HG03378 (cell line): ENCODE results near the gene PPP1R16B.
"Not testable (repeated sequence)": the region's sequence is repeated elsewhere in the genome, so short reads cannot be mapped to it uniquely, and the experiment has no call there.

Source experiments
- ATAC-seq: cut with Tn5 transposase; IDR thresholded peaks from one replicate; pipeline ENCODE4 v1.9.1; 2021; ENCODE audit warnings: mild to moderate bottlenecking, moderate library complexity; ENCODE audit not compliant: unreplicated experiment

PPP1R16B gene

DNA sequence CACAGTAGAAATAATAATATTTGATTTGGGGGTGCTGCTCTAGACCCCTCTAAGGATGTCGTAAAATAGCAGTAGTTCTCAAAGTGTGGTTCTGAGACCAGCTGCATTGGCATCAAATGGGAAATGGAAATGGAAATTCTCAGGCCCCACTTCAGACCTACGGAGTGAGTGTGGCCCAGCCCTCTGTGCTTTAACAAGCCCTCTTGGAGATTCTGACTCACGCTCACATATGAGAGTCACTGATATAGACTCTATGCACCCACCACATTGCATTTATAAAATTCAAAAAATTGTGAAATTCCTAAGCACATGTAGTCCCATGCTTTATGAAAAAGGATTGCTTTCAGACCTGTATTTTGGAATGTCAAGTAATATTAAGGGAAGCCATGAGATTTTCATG is 14.2 kb upstream of the PPP1R16B start:
- ATAC-seq, result no peak

DNA sequence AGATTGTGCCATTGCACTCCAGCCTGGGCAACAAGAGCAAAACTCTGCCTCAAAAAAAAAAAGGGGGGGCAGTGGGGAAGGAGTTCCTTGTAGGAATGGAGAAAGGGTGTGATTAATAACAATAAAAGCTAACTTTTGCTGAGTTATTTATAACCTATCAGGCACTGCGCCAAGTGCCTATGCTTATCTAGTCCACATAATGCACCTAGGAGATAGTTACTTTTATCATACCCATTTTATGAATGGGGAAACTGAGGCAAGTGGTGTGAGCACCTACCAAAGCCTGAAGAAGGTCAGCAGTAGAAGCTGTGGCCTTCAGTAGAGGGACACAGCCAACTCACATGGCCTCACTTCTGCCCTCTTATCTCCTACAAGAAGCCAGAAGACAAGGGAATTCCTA is 13.6 kb upstream of the PPP1R16B start:
- no peak for ATAC-seq

DNA sequence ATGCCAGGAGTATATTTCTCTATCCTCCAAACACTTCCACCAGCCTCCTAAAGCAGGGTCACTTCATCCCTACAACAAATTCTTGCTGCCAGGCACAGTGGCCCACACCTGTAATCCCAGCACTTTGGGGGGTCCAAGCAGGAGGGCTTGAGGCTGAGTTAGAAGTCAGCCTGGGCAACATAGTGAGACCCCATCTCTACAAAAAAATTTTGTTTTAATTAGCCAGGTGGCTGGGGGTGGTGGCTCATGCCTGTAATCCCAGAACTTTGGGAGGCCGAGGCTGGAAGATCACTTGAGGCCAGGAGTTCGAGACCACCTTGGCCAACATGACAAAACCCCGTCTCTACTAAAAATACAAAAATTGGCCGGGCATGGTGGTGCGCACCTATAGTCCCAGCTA is 11.4 kb upstream of the PPP1R16B start:
- not testable (repeated sequence) for ATAC-seq

DNA sequence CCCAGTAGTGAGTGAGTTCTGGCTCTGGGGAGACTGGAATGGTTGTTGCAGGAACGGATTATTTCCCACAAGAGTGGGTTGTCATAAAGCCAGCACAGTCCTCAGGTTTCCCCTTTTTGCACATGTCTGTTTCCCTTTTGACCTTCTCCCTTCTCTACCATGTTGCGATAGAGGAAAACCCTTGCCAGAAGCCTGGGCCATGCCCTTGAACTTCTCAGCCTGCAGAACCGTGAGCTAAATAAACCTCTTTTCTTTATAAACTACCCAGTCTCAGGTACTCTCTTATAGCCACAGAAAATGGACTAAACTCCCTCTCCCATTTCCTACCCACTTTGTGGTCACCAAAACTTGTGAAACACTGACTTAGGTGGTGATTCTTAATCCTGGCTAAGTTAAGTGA is 7.2 kb upstream of the PPP1R16B start:
- no peak for ATAC-seq

DNA sequence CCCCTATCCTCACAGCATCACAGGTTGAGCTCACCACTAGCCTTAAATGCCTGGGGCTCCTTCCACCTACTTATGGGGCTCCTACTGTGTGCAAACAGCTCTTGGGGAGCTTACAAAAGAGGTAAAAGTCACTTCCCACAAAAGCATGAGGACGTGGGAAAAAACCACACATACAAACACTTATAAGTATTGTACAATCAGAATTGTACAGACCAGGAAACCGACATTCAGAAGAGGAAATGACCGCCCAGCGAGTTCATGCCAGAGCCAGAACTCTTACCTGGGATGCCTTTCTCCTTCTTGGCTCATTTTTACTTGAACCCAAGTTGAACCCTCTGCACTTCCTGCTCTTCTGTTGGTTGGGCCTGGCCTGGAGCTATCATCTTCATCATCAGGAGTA is 6.3 kb upstream of the PPP1R16B start:
- ATAC-seq, result no peak

DNA sequence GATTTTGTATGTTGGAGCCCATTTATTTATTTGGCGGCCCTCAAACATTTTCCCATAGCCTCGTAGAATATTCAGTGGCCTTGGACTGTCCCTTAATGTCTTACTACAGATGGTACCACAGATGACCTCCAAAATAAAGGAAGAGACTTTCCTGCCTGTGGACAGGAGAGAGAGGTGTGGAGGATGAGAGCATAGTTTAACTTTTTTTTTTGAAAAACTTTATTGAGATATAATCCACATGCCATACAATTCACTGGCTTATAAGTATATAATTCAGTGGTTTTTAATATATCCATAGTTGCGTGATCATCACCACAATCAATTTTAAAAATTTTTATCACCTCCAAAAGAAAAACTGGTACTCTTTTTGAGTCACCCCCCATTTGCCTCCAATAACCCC is 4.6 kb upstream of the PPP1R16B start:
- no peak for ATAC-seq

DNA sequence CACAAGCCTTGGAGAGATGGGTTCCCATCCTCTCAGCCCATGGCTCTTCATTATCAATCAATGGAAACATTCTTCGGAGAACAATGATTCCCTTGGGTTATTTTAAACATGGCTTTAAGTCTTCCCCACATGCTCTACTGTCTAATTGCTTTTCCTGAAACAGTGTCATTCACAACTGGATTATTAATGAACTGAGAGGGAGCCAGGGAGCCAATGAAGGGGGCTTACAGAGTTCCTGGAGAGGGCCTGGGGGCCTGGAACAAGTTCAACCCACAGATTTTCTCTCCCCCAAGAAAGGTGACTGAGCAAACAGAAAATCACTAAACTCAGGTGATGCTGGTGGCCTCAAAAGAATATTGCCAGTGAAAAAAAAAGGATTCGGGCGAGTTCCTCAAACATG is 1.3 kb upstream of the PPP1R16B start:
- no peak for ATAC-seq

DNA sequence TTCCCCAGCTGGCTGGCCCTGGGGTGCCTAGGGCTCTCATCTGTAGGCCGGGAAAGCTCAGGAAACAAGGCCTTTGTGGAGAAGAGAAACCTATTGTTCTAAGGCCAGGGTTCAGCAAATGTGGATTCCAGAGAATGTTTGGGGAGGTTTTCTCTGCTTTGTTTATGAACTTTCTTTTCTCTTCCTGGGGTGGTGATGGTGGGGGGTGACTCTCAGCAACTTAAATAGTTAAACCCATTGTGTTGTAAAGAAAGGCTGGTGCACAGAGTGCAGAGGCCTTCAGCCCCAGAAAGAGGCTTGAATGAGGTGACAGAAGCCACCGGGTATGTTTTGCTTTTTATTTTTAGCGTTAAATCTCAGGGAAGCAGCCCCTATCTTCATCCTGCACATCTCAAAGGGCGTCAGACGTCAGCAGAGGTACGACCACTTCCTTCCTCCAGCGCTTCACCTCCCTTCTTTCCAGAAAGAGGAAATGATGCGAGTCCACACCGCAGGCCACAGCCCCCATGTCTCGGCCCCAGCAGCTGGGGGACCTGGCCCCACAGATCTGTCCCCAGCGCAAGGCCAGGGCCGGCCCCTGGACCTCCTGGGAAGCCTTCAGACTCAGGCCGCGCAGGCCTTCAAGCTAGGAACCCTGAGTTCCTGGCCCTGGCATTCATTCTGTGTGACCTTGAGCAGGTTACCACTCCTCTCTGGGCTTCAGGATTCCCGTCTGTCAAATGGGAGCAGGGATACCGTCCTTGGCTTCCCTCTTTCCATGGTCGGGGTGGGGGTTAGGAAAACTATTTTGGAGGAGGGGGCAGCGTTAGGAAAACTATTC is 605 bp upstream of the PPP1R16B start:
- peak; percentile 38 for ATAC-seq

DNA sequence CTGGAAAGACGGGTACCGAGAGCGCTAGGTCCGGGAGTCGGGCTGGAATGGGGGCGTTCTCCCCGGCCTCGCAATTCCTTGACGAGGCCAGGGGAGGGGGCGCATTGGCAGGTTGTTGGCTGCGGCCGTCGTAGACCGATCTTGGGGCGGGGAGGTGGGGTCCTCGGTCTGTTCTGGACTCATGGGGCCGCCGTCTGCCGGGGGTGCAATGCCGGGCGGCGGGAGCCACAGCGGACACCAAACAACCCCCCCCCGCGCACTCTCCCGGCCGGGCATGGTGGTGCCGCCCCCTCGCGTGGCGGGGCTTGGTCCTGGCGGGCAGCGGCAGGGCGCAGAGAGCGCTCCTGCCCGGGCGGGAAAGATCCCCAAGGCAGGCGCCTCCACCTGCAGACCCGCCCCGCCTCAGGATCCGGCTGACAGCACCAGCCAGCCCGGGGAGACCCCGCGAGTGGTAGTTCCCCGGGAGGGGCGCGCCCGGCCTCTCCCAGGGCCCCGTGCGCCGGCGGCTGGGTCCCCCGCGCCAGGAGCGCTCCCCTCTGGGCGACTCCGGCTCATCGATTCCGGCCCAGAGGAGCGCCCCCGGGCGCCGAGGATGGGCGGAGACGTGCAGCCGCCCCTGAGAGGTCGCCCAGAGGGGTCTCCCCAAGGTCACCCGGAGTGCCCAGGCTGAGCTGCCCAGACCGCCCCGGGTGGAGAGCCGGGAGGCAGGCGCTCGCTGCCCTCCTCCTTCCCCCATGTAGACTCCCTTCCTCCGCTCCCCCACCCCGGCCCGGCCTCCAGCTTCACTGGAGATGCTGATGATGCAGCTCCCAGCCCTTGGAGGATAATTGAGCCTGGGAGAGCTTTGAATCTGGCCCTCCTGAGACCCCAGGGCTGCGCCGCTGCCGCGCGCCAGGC is 709 bp downstream of the PPP1R16B start:
- no peak for ATAC-seq

DNA sequence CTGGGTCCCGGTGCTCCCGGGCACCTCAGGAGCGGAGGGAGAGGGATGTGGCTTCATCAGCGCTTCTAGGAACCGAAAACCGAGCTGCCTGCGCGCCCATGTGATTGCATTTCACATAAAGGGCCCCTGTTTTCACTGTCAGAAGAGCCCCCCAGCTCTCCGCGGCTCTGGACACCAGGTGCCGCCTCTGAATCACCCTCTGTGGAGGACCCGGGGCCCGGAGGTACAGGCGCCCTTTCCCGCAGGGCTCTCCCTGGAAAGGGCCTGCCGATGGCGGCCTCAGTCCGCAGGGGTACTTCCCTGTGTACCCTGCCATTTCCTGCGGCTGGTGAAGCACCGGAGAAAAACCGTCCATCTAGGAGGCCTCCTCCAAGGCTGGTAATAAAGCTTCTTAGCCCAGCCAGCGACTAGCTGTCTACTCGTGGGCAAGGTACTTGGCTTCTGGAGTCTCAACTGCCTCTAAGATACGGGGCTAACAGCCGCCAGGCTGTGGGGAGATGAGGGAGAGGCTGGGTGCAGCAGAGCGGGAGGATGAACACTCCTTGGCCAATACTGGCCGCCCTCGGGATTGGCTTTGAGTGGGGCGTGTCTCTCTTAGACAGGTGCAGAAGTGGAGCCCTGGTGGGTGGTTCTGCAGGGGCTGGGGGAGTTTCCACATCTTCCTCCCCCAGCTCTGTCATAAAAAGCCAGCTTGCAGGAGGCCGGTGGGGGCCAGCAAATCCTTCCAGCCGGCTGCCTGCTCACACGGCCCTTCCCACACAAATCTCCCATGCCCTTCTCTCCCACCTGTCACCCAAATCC is 1.6 kb downstream of the PPP1R16B start:
- no peak for ATAC-seq

DNA sequence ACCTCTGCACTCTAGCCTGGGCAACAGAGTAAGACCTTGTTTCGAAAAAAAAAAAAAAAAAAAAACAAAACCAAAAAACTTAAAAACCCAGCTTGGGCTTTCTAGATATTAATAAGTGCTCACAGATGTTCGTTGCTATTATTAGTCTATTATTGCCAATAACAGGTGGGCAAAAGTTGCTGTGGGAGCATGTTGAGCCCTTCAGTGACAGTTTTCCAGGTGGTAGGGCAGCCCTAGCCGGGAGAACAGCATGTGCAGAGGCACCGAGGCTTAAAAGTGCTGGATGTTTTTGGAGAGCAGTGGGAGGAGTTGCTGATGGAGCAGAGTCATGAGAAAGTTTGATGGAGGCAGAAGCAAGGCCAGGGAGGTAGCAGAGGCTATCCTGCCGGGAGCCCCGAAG is 4.4 kb downstream of the PPP1R16B start:
- no peak for ATAC-seq

DNA sequence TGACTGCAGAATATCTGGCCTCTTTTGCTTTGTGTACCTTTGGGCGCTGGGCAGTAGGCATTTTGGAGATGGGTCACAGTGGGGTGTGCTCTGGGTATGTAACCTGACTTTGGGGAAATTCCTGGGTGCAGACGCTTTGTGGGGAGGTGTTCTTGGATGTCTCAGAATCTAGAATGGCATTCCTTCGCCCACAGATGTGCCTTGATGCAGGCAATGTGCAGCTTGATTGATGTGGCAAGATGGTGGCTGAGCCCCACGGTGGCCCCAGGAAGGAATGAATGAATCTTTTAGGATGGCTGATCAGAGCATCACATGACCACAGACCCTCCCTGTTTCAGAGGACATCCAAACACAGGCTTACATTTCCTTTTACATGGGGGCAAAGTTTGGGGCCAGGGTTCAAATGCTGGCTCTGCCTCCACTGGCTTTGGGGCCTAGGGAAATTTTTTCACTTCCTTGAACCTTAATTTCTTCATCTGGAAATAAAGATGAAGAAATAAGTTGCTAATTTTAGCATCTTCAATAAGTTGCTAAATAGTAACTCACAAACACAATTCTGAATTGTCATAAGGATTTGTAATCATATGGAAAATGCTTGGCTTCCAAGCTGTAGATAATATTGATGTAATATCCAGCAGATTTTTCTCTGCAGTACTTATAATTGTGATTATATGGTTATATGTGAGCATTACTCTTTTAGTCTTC is 5.6 kb downstream of the PPP1R16B start:
- no peak for ATAC-seq

DNA sequence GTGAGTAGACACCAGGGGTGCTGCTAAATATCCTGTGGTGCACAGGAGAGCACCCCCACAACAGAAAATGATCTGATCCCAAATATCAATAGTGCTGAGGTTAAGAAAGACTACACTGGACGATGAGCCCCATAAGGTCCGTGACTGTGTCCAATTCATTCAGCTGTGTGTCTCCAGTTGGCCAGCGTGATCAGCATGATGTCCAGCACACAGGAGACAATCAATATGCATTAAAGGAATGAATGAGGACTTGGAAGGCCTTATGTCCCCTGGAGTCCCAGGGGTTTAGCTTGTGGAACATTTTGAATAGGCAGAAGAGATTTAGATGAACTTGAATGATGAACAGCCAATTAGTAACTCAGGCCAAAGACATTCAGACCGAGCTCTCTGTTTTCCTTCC is 6.3 kb downstream of the PPP1R16B start:
- ATAC-seq, result no peak

DNA sequence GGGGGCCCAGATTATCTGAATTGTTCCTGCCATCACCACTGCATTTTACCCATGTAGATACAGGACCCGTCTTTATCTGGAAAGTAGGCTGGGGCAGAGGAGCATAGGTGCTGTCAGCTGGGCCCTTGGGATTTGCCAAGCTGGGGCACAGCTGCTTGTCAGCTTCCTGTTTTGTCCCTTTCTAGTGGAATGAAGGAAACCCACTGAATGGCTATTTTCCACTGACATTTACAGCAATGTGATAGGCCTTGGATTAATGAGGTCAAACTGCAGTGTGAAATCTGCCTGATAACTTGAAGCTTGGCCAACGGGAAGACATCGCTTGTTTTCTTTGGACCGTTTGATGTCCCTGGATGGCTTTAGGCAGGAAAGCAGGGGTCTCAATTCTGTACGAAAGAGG is 6.7 kb downstream of the PPP1R16B start:
- no peak for ATAC-seq

DNA sequence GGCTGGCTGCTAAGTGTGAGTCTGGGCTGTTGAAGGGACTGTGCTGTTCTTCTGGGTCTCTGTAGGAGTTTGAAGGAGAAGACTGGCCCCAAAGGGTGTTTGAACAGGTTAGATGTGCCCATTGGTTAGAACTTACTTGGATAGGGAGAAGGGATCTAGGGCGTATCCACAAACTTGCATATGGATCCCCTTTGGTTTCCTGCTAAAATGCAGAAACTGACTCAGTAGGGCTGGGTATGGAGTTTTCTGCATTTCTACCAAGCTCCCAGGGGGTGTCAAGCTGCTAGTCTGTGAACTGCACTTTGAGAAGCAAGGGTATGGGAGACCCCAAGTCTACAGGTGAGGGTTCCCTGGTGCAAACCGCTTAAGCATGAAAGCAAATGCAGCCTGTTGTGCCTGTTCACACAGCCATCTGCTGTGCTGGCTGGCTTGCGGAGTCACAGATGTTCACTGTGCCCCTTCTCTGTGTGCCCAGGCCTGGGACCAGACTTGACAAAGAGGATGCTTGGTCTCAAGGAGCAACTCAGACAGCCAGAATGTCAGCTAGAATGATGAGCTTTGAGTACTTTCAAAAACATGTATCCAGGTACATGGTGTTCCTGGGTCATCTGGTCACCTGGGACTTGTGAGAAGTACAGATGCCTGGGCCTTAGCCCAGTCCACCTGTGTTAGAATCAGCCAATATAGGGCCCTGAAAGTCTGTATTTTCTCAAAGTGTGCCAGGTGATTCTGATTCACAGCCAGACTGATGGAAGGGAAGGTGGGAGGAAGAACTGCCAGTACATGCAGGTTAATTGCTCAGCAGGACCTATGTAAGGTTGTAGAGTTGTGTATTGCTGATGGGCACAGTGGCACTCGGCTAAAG is 7.4 kb downstream of the PPP1R16B start:
- ATAC-seq, result no peak

DNA sequence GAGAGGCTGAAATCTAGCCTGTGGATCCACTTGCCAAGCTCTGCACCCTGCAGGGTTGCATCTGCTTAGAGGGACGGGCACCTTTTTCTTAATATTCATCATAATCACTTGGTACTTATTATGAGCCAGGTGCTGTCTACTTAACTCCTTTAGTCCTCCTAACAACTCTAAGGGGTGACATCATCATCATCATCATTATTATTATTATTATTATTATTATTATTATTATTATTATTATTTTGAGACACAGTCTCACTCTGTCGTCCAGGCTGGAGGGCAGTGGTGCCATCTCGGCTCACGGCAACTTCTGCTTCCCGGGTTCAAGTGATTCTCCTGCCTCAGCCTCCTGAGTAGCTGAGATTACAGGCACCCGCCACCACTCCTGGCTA is 8.1 kb downstream of the PPP1R16B start:
- ATAC-seq, result not testable (repeated sequence)

DNA sequence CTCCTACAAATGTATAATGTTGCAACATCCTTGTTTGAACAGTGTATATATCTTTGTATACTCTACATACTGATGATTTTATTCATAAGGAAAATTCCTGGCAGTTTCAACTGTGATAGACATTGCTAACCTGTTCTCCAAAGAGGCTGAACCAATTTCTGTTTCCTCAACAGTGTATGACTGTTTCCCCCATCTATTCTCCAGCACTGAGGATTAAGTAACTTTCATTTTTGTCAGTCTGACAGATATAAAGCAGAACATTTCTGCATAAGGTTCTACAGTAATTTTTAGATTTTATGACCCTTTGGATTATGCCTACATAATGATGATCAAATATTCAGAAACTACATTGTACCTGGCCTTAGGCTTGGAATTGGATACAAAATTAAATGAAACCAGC is 9.9 kb downstream of the PPP1R16B start:
- no peak for ATAC-seq

DNA sequence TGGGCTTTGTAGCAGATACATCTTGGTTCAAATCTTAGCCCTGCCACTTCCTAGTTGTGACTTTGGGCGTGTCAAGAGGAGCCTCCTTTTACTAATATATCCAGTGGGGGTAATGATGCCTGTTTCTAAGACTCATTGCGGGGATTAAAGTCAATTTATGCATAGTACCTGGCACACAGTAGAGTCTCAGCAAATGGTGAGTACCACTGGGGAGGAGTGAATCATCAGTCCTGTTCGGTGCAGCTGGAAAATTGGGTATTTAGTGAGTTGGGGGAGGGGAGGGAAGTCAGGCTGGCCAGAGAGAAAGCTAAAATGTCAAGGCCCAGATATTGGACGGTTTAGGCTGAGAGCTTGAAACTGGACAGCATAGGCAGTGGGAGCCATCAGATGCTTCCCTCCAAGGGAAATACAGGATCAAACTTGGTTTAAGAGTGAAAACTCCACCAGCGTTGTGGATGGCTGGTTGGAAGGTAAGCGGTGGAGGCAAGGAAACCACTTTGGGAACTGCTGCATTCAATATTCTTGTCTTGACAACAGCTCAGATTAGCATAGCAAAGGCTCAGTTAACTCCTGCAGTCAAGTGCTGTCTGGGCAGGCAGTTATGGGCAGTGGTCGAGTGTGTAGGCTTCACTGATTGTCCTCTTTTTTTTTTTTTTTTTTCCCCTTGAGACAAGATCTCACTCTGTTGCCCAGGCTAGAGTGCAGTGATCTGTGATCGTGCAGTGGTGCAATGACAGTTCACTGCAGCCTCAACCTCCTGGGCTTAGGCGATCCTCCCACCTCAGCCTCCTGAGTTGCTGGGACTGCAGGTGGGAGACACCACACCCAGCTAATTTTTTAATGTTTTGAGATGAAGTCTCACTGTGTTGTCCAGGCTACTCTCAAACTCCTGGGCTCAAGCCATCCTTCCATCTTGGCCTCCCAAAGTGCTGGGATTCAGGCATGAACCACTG is 12.9 kb downstream of the PPP1R16B start:
- no peak for ATAC-seq

DNA sequence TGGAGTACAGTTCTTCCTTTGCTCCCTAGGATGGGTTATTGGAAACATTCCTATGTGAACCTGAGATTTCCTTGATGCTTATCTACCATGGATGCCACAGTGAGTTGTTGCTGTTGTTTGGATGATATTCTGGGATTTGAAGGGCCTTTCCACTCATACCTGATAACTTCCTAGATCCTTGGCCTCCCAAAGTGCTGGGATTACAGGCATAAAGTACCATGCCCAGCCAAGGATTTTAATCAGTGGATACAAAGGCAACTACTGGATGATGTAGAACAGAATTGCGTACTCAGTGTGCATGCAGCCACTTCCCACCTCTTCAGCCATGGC is 20.0 kb downstream of the PPP1R16B start:
- no peak for ATAC-seq
